ENCODE results near the gene NATD1. TPM values are rescaled to one million over a fixed set of nuclear protein-coding genes. Genes with fewer than 3 reads are reported as not detected.

NATD1 gene
- total RNA-seq, 1 experiment from 2014 or later: 3.1 TPM

GRCh38 chr17:21208352-21208751 is 44.9 kb downstream of the NATD1 start:
- no peak overlapping the region for H3K4me3 ChIP-seq (replicated peaks in 1 of 2; ENCODE audit: low read depth in 1 of 2, low read length in 2 of 2)
- no peak overlapping the region for H3K9ac ChIP-seq (ENCODE audit: low read length)
- CTCF ChIA-PET: no interaction called here
- H3K36me3 ChIP-seq (ENCODE audit: control insufficient read depth in 1 of 2, insufficient read depth in 2 of 2, low read length in 2 of 2): peaks cover 9 to 27% of the 10 kb centered on the region in 2 experiments; a peak in 2 of 4 replicates
- H4K20me1 ChIP-seq (ENCODE audit: insufficient read depth): peaks cover 8% of the 10 kb centered on the region; the same call in 1 of the 2 replicates
- H3K27me3 ChIP-seq (ENCODE audit: insufficient read depth, low read length): no peaks in the 10 kb centered on the region
- H3K9me2 ChIP-seq (ENCODE audit: insufficient read depth): no peaks in the 10 kb centered on the region
- peaks cover 7 to 12% of the 10 kb centered on the region in 2 experiments; a peak in 3 of 4 replicates for H3K4me1 ChIP-seq (ENCODE audit: control insufficient read depth in 1 of 2, insufficient read depth in 2 of 2, low read length in 2 of 2)
- DNase-seq (ENCODE audit: low read depth, low spot score) (no peak), ATAC-seq (no peak)
- intact Hi-C loops (cut with micrococcal nuclease): no loop called here
- no TSS peak for BruUV-seq (replicated peaks)
- H3K4me2 ChIP-seq (ENCODE audit: low read length): no peak overlapping the region
- peaks cover 100% of the 10 kb centered on the region for H3K79me2 ChIP-seq (ENCODE audit: insufficient read depth, low read length)
- no peak overlapping the region for H2AFZ ChIP-seq (ENCODE audit: low read depth, low read length, poor library complexity, severe bottlenecking)
- no peak overlapping the region for H3K27ac ChIP-seq (ENCODE audit: low read depth, low read length)
- no peaks in the 10 kb centered on the region for H3K9me3 ChIP-seq (ENCODE audit: control insufficient read depth in 1 of 2, insufficient read depth in 1 of 2, low read depth in 1 of 2, low read length in 2 of 2)
- RAD21 ChIA-PET (ENCODE audit: low non-redundant PET in 1 of 2, low total read pairs in 2 of 2, uncharacterized antibody in 2 of 2, unreplicated experiment in 2 of 2): no interaction called here
- POLR2A ChIA-PET: no interaction called here
- no peak for TF ChIP-seq ATF3 (IDR thresholded peaks at IDR 0.05)
- TF ChIP-seq ZNF274 (IDR thresholded peaks at IDR 0.05; ENCODE audit: low read depth, low read length): no peak
- no peak for TF ChIP-seq ELF1 (IDR thresholded peaks at IDR 0.05; ENCODE audit: borderline replicate concordance, low read depth)
- TF ChIP-seq YY1 (IDR thresholded peaks at IDR 0.05; ENCODE audit: extremely low read depth, insufficient replicate concordance, low read depth, low read length): no peak
- no peak for TF ChIP-seq SP1 (IDR thresholded peaks at IDR 0.05; ENCODE audit: low read depth)
- no peak for TF ChIP-seq POLR2A (IDR thresholded peaks at IDR 0.05; ENCODE audit: borderline replicate concordance, extremely low read depth, insufficient read depth, insufficient read length)
- no peak for TF ChIP-seq SRF (IDR thresholded peaks at IDR 0.05; ENCODE audit: low read depth)
- TF ChIP-seq POLR2AphosphoS5 (IDR thresholded peaks at IDR 0.05; ENCODE audit: low read depth, low read length): no peak
- no peak for TF ChIP-seq TCF7L2 (IDR thresholded peaks at IDR 0.05; ENCODE audit: borderline replicate concordance, extremely low read depth, insufficient read depth, insufficient read length)
- TF ChIP-seq CBX3 (IDR thresholded peaks at IDR 0.05; ENCODE audit: low read depth): no peak
- no peak for TF ChIP-seq MAX (IDR thresholded peaks at IDR 0.05)
- no peak for TF ChIP-seq FOSL1 (IDR thresholded peaks at IDR 0.05; ENCODE audit: low read depth)

GRCh38 chr17:21204935-21205334 is 48.3 kb downstream of the NATD1 start:
- no peak overlapping the region for H3K4me2 ChIP-seq (ENCODE audit: low read length)
- H3K9me2 ChIP-seq (ENCODE audit: insufficient read depth): no peaks in the 10 kb centered on the region
- RAD21 ChIA-PET (ENCODE audit: low non-redundant PET in 1 of 2, low total read pairs in 2 of 2, uncharacterized antibody in 2 of 2, unreplicated experiment in 2 of 2): no interaction called here
- no peak overlapping the region for H3K9ac ChIP-seq (ENCODE audit: low read length)
- CTCF ChIA-PET: no interaction called here
- no peak overlapping the region for H3K4me3 ChIP-seq (replicated peaks in 1 of 2; ENCODE audit: low read depth in 1 of 2, low read length in 2 of 2)
- DNase-seq (ENCODE audit: low read depth, low spot score) (no peak), ATAC-seq (no peak)
- H3K27ac ChIP-seq (ENCODE audit: low read depth, low read length): no peak overlapping the region
- POLR2A ChIA-PET: no interaction called here
- H3K79me2 ChIP-seq (ENCODE audit: insufficient read depth, low read length): peaks cover 100% of the 10 kb centered on the region
- no peaks in the 10 kb centered on the region for H4K20me1 ChIP-seq (ENCODE audit: insufficient read depth)
- peaks cover 7 to 14% of the 10 kb centered on the region in 2 experiments; a peak in 3 of 4 replicates for H3K36me3 ChIP-seq (ENCODE audit: control insufficient read depth in 1 of 2, insufficient read depth in 2 of 2, low read length in 2 of 2)
- H2AFZ ChIP-seq (ENCODE audit: low read depth, low read length, poor library complexity, severe bottlenecking): no peak overlapping the region
- no TSS peak for BruUV-seq (replicated peaks)
- no peaks in the 10 kb centered on the region for H3K4me1 ChIP-seq (ENCODE audit: control insufficient read depth in 1 of 2, insufficient read depth in 2 of 2, low read length in 2 of 2)
- H3K9me3 ChIP-seq (ENCODE audit: control insufficient read depth in 1 of 2, insufficient read depth in 1 of 2, low read depth in 1 of 2, low read length in 2 of 2): no peaks in the 10 kb centered on the region
- H3K27me3 ChIP-seq (ENCODE audit: insufficient read depth, low read length): no peaks in the 10 kb centered on the region
- TF ChIP-seq REST (IDR thresholded peaks at IDR 0.05; ENCODE audit: low read depth): no peak
- TF ChIP-seq POLR2AphosphoS5 (IDR thresholded peaks at IDR 0.05; ENCODE audit: low read depth, low read length): no peak
- TF ChIP-seq EZH2 (IDR thresholded peaks at IDR 0.05): no peak
- no peak for TF ChIP-seq EGR1 (IDR thresholded peaks at IDR 0.05; ENCODE audit: low read depth)
- intact Hi-C loops (cut with micrococcal nuclease): no loop called here
